PC-9 (cell line): Measurements from ENCODE around the gene SH3RF3. TPM values are rescaled to one million over a fixed set of nuclear protein-coding genes. Genes with fewer than 3 reads are reported as not detected.

Experiments
- BruUV-seq: library from RNA; stranded (reverse); fragments of 400-500 nt; replicated peaks from 2 replicates; lab custom pipeline; 2021; lab: Mats Ljungman, UMichigan
- CTCF ChIA-PET: fragments of 300-600 bp; sonication (Branson Sonifier 250); formaldehyde crosslinking; loops from one replicate; lab custom pipeline; 2022; ENCODE audit warnings: antibody characterized with exemption; lab: Charles Lee
- POLR2A ChIA-PET: fragments of 300-600 bp; sonication (Branson Sonifier 250); formaldehyde crosslinking; loops from one replicate; lab custom pipeline; 2022; ENCODE audit warnings: antibody characterized with exemption; ENCODE audit not compliant: unreplicated experiment; lab: Charles Lee
- DNase-seq, 2 experiments: peaks; one replicate each; pipeline versions ENCODE4 v3.0.0 to v3.0.0-alpha.2; 2015 to 2022; ENCODE audit warnings: mixed read lengths in 1 of 2
- H2AFZ ChIP-seq: fragments of 200-600 bp; sonication (generic); 2 replicates; pipeline ENCODE4 v1.8.1; 2017; ENCODE audit warnings: antibody characterized with exemption
- H3F3A ChIP-seq: fragments of 200-600 bp; sonication (generic); 2 replicates; pipeline ENCODE4 v1.8.1; 2017; ENCODE audit warnings: antibody characterized with exemption, mild to moderate bottlenecking, low read depth; ENCODE audit not compliant: insufficient read depth
- H3K27ac ChIP-seq: fragments of 200-600 bp; sonication (generic); 2 replicates; pipeline ENCODE4 v1.6.1; 2016; ENCODE audit warnings: mixed run types
- H3K27me3 ChIP-seq: fragments of 200-600 bp; sonication (generic); 2 replicates; pipeline ENCODE4 v1.6.1; 2016; ENCODE audit warnings: low read depth, mixed run types; ENCODE audit not compliant: insufficient read depth
- H3K36me3 ChIP-seq: fragments of 200-600 bp; sonication (generic); 2 replicates; pipeline ENCODE4 v1.6.1; 2016; ENCODE audit warnings: low read depth, mixed run types
- H3K4me1 ChIP-seq: fragments of 200-600 bp; sonication (generic); replicated peaks from 2 replicates; pipeline ENCODE4 v1.6.1; 2016; ENCODE audit warnings: mixed run types; ENCODE audit not compliant: insufficient read depth
- H3K4me2 ChIP-seq: fragments of 200-600 bp; sonication (generic); 2 replicates; pipeline ENCODE4 v1.6.1; 2017; ENCODE audit warnings: mixed run types
- H3K4me3 ChIP-seq: fragments of 200-600 bp; sonication (generic); 2 replicates; pipeline ENCODE4 v1.6.1; 2016; ENCODE audit warnings: mixed run types
- H3K79me2 ChIP-seq: fragments of 200-600 bp; sonication (generic); 2 replicates; pipeline ENCODE4 v1.6.1; 2017; ENCODE audit warnings: low read depth, mixed run types
- H3K9me2 ChIP-seq: fragments of 200-600 bp; sonication (generic); 2 replicates; pipeline ENCODE4 v1.8.1; 2017; ENCODE audit warnings: mild to moderate bottlenecking; ENCODE audit not compliant: insufficient read depth
- H3K9me3 ChIP-seq: fragments of 200-600 bp; sonication (generic); 2 replicates; pipeline ENCODE4 v1.8.1; 2016; ENCODE audit warnings: low read depth; ENCODE audit not compliant: insufficient read depth
- H4K20me1 ChIP-seq: fragments of 200-600 bp; sonication (generic); 2 replicates; pipeline ENCODE4 v1.8.1; 2017; ENCODE audit not compliant: insufficient read depth
- CTCF ChIP-seq: fragments of 200-600 bp; sonication (generic); conservative IDR thresholded peaks from 2 replicates; pipeline ENCODE4 v1.6.1; 2017; ENCODE audit warnings: mixed run types, antibody characterized with exemption, mild to moderate bottlenecking, moderate library complexity
- EZH2 ChIP-seq: fragments of 200-600 bp; sonication (generic); IDR thresholded peaks from 2 replicates; pipeline ENCODE4 v1.8.0; 2017; ENCODE audit warnings: antibody characterized with exemption, low read depth
- intact Hi-C: fragments of 100-400 bp; cut with micrococcal nuclease; formaldehyde crosslinking; loops from one replicate; pipeline ENCODE4 v1.10.0; 2022; ENCODE audit not compliant: unreplicated experiment
- total RNA-seq: library from RNA; stranded (reverse); gene quantifications from 2 replicates; pipeline ENCODE4 v1.2.3, GENCODE V29; 2021

Gene SH3RF3
- total RNA-seq, 1 experiment from 2014 or later, result 6.1 TPM

- Histone ChIP-seq H3K9me3 (no peaks in the 10 kb centered on the region), H2AFZ (no peak overlapping the region), H3F3A (no peaks in the 10 kb centered on the region), H3K27ac (no peak overlapping the region), H3K4me2 (no peak overlapping the region), H3K4me1 (no peaks in the 10 kb centered on the region), H3K4me3 (no peak overlapping the region), H3K9me2 (no peaks in the 10 kb centered on the region), H4K20me1 (no peaks in the 10 kb centered on the region), H3K36me3 (no peaks in the 10 kb centered on the region), H3K27me3 (no peaks in the 10 kb centered on the region), H3K79me2 (no peaks in the 10 kb centered on the region)
- CTCF ChIA-PET, result no interaction called here
- intact Hi-C loops, result no loop called here
- POLR2A ChIA-PET, result no interaction called here
- no peak for TF ChIP-seq EZH2
- TF ChIP-seq CTCF, result no peak
- no TSS peak for BruUV-seq
- DNase-seq, result no peak
These were observed 293.2 kb downstream of the SH3RF3 start for GRCh38 chr2:109422071-109422757.

GRCh38 chr2:109422758-109423500 is 293.9 kb downstream of the SH3RF3 start:
- Histone ChIP-seq H3K79me2 (no peaks in the 10 kb centered on the region), H3K4me2 (no peak overlapping the region), H4K20me1 (no peaks in the 10 kb centered on the region), H3K9me2 (no peaks in the 10 kb centered on the region), H3K4me3 (no peak overlapping the region), H3K27ac (no peak overlapping the region), H3F3A (no peaks in the 10 kb centered on the region), H3K4me1 (no peaks in the 10 kb centered on the region), H3K9me3 (no peaks in the 10 kb centered on the region), H3K27me3 (no peaks in the 10 kb centered on the region), H3K36me3 (no peaks in the 10 kb centered on the region), H2AFZ (no peak overlapping the region)
- BruUV-seq, result no TSS peak
- no peak for TF ChIP-seq CTCF
- intact Hi-C loops, result no loop called here
- POLR2A ChIA-PET, result no interaction called here
- CTCF ChIA-PET, result no interaction called here
- no peak for DNase-seq

DNA sequence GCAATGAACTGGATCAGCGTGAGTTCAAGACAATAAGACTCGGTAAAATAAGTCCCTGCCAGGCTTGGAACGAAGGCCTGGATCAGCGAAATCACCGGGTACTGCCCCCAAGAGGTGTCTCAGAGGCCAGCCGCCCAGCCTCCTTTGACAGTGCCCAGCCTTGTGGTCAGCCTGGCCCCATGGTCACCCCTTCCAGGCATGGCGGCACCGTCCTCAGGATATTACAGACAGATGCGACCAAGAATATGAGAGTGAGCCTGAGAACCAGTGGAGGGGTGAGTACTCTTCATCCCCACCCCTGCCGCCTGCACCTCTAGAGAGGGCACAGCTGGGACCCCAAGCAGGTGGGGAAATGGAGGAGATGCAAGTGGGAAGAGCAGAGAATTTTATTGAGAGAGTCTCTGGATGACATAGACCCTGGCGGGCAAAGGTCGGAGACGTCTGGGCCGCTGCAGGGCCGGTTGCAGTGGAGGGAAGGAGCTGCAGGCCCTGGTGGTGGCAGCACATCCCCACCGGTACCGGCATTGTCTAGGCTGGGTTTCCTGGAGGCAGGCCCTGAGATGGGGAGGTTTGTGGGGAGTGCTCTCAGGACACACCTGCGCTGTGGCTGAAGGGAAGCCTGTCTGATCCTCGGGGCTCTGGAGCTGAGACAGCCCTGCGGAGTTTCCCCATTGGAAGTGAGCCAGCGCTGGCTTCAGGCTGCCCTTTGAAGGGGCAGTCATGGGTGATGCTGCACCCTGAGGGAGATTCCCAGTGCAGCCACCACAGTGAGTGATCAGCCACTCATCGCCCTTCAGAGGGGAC is 294.8 kb downstream of the SH3RF3 start:
- Histone ChIP-seq H3K79me2 (no peaks in the 10 kb centered on the region), H3K9me2 (no peaks in the 10 kb centered on the region), H3F3A (no peaks in the 10 kb centered on the region), H2AFZ (no peak overlapping the region), H3K27ac (no peak overlapping the region), H3K36me3 (no peaks in the 10 kb centered on the region), H4K20me1 (no peaks in the 10 kb centered on the region), H3K27me3 (no peaks in the 10 kb centered on the region), H3K4me3 (no peak overlapping the region), H3K4me2 (no peak overlapping the region), H3K4me1 (no peaks in the 10 kb centered on the region), H3K9me3 (no peaks in the 10 kb centered on the region)
- no peak for TF ChIP-seq EZH2
- TF ChIP-seq CTCF, result no peak
- ChIA-PET POLR2A (no interaction called here), CTCF (no interaction called here)
- BruUV-seq, result no TSS peak
- intact Hi-C loops, result no loop called here
- no peak for DNase-seq
